Measurements from ENCODE around the gene ANKS1B.

The ANKS1B gene

DNA sequence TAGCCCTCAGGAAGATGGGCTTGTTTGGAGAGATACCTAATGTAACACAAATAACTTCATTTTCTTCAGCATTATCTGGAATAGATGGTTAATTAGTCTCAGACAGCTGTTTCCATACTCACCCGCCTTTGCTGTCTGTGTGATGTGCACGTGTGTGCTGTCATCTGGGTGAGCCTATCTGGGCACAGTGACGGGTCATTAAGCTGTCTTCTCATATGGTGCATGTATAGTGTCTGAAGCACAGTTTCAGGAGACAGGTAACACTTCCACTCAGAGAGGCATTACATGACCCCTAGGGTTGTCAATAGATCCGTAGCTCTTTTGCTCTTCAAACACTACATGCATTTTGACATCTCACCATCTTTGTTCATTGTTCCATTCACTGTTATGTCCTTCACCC is 846.3 kb downstream of the ANKS1B start:
- POLR2A ChIA-PET = no interaction called here
- TF ChIP-seq, protein P1, sequence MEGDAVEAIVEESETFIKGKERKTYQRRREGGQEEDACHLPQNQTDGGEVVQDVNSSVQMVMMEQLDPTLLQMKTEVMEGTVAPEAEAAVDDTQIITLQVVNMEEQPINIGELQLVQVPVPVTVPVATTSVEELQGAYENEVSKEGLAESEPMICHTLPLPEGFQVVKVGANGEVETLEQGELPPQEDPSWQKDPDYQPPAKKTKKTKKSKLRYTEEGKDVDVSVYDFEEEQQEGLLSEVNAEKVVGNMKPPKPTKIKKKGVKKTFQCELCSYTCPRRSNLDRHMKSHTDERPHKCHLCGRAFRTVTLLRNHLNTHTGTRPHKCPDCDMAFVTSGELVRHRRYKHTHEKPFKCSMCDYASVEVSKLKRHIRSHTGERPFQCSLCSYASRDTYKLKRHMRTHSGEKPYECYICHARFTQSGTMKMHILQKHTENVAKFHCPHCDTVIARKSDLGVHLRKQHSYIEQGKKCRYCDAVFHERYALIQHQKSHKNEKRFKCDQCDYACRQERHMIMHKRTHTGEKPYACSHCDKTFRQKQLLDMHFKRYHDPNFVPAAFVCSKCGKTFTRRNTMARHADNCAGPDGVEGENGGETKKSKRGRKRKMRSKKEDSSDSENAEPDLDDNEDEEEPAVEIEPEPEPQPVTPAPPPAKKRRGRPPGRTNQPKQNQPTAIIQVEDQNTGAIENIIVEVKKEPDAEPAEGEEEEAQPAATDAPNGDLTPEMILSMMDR (IDR thresholded peaks at IDR 0.05; ENCODE audit: control extremely low read depth, extremely low read depth, low read depth, missing control alignments) = no peak
- CTCF ChIA-PET = no interaction called here
- no peak for DNase-seq (ENCODE audit: extremely low spot score)

DNA sequence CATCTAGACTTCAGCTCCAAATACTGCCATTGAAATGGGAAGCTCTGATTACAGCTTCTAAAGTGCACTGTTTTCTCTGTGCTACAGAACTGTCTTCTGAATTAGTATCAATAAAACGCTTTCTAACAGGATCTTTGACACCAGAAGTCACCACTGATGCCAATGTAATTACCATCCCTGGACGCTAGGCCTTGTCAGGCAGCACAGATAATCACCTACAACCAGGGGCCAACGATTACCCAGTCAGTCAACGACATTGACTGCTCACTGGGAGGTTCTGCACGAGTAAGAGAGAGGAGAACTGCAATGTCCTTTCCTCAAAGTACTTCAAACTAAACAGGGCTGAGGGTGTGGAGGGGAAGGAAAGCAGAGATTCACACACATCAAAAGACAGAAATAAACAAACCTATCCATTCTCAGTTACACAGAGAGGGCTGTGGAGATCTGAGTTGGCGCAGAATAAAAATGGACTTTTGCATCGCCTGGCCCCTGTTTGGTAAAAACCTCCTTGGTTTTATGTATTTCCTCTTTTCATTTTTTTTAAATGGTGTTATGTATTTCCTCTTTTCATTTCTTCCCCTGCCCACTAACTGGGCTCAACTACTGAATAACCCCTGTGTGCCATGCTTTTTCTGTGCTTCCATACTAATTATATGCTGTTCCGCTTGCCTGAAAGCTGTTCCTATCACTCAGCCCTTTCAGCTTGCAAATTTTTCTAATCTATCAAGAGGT is 847.4 kb downstream of the ANKS1B start:
- ChIA-PET CTCF (interaction anchor here (1.6 kb wide), 1 partner anchor 15 kb away, joined by 3 read pairs; no protein-coding TSS in a partner anchor), POLR2A (no interaction called here)
- no peak for DNase-seq (ENCODE audit: extremely low spot score)
- TF ChIP-seq, protein P1 (IDR thresholded peaks at IDR 0.05; ENCODE audit: control extremely low read depth, extremely low read depth, low read depth, missing control alignments) = no peak

DNA sequence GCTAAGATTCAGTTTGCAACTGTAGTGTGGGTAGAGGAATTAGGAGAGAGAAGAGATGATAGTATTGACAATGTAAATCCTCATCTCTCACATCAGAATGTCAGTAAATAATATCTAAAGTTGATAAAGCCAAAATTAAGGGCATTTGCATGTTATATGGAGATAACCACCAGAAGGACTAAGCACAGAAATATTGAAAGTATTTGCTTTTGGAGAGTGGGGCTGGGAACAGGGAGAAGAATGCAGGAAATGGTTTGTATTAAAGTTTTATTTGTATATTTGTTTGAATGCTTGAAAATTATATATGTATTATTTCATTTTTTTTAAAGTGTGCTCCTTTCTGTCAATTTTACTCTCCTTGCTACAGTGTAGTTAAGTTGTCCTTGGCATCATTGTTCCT is 848.2 kb downstream of the ANKS1B start:
- ChIA-PET POLR2A (no interaction called here), CTCF (interaction anchor here (1.6 kb wide), 1 partner anchor 14 kb away, joined by 3 read pairs; no protein-coding TSS in a partner anchor)
- TF ChIP-seq, protein P1 (IDR thresholded peaks at IDR 0.05; ENCODE audit: control extremely low read depth, extremely low read depth, low read depth, missing control alignments) = no peak
- no peak for DNase-seq (ENCODE audit: extremely low spot score)

- DNase-seq (ENCODE audit: extremely low spot score) = no peak
- ChIA-PET POLR2A (no interaction called here), CTCF (no interaction called here)
- TF ChIP-seq, protein P1 (IDR thresholded peaks at IDR 0.05; ENCODE audit: control extremely low read depth, extremely low read depth, low read depth, missing control alignments) = no peak
Observed at GRCh38 chr12:99135376-99135775, 849.4 kb downstream of the ANKS1B start.

GRCh38 chr12:99133401-99133800 is 851.3 kb downstream of the ANKS1B start:
- TF ChIP-seq, protein P1 (IDR thresholded peaks at IDR 0.05; ENCODE audit: control extremely low read depth, extremely low read depth, low read depth, missing control alignments) = no peak
- ChIA-PET CTCF (interaction anchor here (0.6 kb wide), 1 partner anchor 83 kb away, joined by 3 read pairs; no protein-coding TSS in a partner anchor), POLR2A (no interaction called here)
- DNase-seq (ENCODE audit: extremely low spot score) = no peak

DNA sequence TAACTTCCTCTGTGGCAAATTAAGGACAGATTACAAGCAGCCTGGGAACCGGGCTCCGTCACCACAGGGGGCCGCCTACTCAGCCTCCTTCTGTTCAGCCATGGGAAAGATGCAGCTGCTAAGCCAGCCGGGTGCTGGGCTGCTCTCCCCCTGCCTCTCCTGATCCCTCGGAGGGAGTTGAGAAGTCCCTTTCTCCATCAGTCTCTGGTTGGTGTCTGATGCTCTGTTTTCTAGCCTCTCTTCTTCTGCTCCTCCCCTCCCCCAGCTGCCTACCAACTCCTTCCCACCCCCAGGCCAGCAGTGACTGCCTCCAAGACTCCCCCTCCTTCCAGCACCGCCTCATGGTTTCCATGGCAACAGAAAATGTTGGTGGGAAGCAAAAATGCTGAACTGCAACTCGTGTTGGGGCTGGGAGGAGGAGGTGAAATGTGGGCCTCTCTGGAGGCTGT is 853.0 kb downstream of the ANKS1B start:
- TF ChIP-seq, protein P1 (IDR thresholded peaks at IDR 0.05; ENCODE audit: control extremely low read depth, extremely low read depth, low read depth, missing control alignments) = no peak
- peak; percentile 16 for DNase-seq (ENCODE audit: extremely low spot score)
- ChIA-PET CTCF (no interaction called here), POLR2A (no interaction called here)

Measured in GM10248 (cell line).